CD4-positive, alpha-beta T cell treated with Interferon alpha-2 for 1 hour (primary cell): ENCODE results near the gene PHF19.

Experiments
- DNase-seq, 2 donors: peaks; one replicate each; pipeline ENCODE4 v3.0.0-alpha.2; 2020 to 2022

The PHF19 gene

GRCh38 chr9:120913647-120914264, 36.8 kb upstream of the PHF19 start:
- DNase-seq, result no peak

GRCh38 chr9:120912958-120913646, 36.1 kb upstream of the PHF19 start:
- DNase-seq, result no peak

GRCh38 chr9:120911295-120911837, 34.4 kb upstream of the PHF19 start:
- no peak for DNase-seq

- DNase-seq, result no peak
These were observed 33.7 kb upstream of the PHF19 start for GRCh38 chr9:120910643-120911042.

- DNase-seq, result peak in 1 of 2 donors; percentile 69
These were observed 32.9 kb upstream of the PHF19 start for GRCh38 chr9:120909904-120910303.

- DNase-seq, result no peak
These were observed 28.6 kb upstream of the PHF19 start for GRCh38 chr9:120905315-120906164.

- DNase-seq, result no peak
These were observed 28.0 kb upstream of the PHF19 start for GRCh38 chr9:120904978-120905301.

- peak; percentile 78 to 82 for DNase-seq
These were observed 27.3 kb upstream of the PHF19 start for GRCh38 chr9:120904061-120904977.

GRCh38 chr9:120902569-120903535, 25.9 kb upstream of the PHF19 start:
- DNase-seq, result no peak

GRCh38 chr9:120901755-120902568, 25.0 kb upstream of the PHF19 start:
- DNase-seq, result no peak

- no peak for DNase-seq
These were observed 23.8 kb upstream of the PHF19 start for GRCh38 chr9:120900824-120901223.

GRCh38 chr9:120899490-120900068, 22.6 kb upstream of the PHF19 start:
- no peak for DNase-seq

GRCh38 chr9:120898396-120898795, 21.4 kb upstream of the PHF19 start:
- DNase-seq, result no peak

GRCh38 chr9:120895951-120896350, 19.0 kb upstream of the PHF19 start:
- DNase-seq, result no peak

GRCh38 chr9:120894321-120895148, 17.5 kb upstream of the PHF19 start:
- no peak for DNase-seq

GRCh38 chr9:120893611-120894307, 16.8 kb upstream of the PHF19 start:
- no peak for DNase-seq

- DNase-seq, result peak; percentile 61 to 77
These were observed 16.0 kb upstream of the PHF19 start for GRCh38 chr9:120892748-120893610.
